Rectal smooth muscle tissue (tissue), 1 donor: Measurements from ENCODE around the gene MATR3.
A peak's percentile ranks its signal among the peaks of the same experiment; 100 is the strongest.

Experiments used
- H3K27ac ChIP-seq: one replicate; pipeline ENCODE4 v1.7.0; 2013; ENCODE audit warnings: low read depth, low read length, inconsistent platforms
- H3K27me3 ChIP-seq: one replicate; pipeline ENCODE4 v1.7.0; 2013; ENCODE audit warnings: low read length; ENCODE audit not compliant: control insufficient read depth, insufficient read depth
- H3K36me3 ChIP-seq: one replicate; pipeline ENCODE4 v1.7.0; 2013; ENCODE audit warnings: low read length; ENCODE audit not compliant: control insufficient read depth, insufficient read depth
- H3K4me1 ChIP-seq: one replicate; pipeline ENCODE4 v1.7.0; 2013; ENCODE audit warnings: low read length; ENCODE audit not compliant: control insufficient read depth, insufficient read depth
- H3K4me3 ChIP-seq: one replicate; pipeline ENCODE4 v1.7.0; 2013; ENCODE audit warnings: low read length
- H3K9ac ChIP-seq: one replicate; pipeline ENCODE4 v1.7.0; 2013; ENCODE audit warnings: low read length

Gene MATR3

GRCh38 chr5:139295346-139296057 is 2.0 kb downstream of the MATR3 start:
- H3K4me1 ChIP-seq = peaks cover 22% of the 10 kb centered on the region
- peak overlapping the region; percentile 99 for H3K27ac ChIP-seq
- no peaks in the 10 kb centered on the region for H3K27me3 ChIP-seq
- H3K9ac ChIP-seq = no peak overlapping the region
- H3K36me3 ChIP-seq = no peaks in the 10 kb centered on the region
- peak overlapping the region; percentile 70 for H3K4me3 ChIP-seq

GRCh38 chr5:139296198-139296597 is 2.7 kb downstream of the MATR3 start:
- Histone ChIP-seq H3K4me1 (peaks cover 22% of the 10 kb centered on the region), H3K27me3 (no peaks in the 10 kb centered on the region), H3K27ac (no peak overlapping the region), H3K4me3 (no peak overlapping the region), H3K9ac (no peak overlapping the region), H3K36me3 (no peaks in the 10 kb centered on the region)

DNA sequence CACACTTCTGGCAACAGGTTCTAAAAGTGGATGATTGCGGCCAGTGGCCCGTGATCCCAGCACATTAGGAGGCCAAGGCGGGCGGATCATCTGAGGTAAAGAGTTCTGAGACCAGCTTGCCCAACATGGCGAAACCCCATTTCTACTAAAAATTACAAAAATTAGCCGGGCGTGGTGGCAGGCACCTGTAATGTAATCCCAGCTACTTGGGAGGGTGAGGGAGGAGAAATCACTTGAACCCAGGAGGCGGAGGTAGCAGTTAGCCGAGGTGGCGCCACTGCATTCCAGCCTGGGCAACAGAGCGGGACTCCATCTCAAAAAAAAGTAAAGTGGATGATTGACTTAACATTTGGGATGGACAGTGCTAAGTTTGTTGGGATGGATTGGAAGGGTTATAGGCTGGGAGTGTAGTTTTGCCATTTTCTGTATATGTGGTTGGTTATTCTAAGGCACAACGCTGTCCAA is 3.4 kb downstream of the MATR3 start:
- Histone ChIP-seq H3K4me1 (peaks cover 22% of the 10 kb centered on the region), H3K27me3 (no peaks in the 10 kb centered on the region), H3K36me3 (no peaks in the 10 kb centered on the region), H3K27ac (no peak overlapping the region), H3K9ac (no peak overlapping the region), H3K4me3 (no peak overlapping the region)

GRCh38 chr5:139297439-139298133 is 4.0 kb downstream of the MATR3 start:
- Histone ChIP-seq H3K27me3 (no peaks in the 10 kb centered on the region), H3K27ac (no peak overlapping the region), H3K4me1 (peaks cover 22% of the 10 kb centered on the region), H3K36me3 (no peaks in the 10 kb centered on the region), H3K9ac (no peak overlapping the region), H3K4me3 (no peak overlapping the region)

GRCh38 chr5:139298242-139298641 is 4.7 kb downstream of the MATR3 start:
- Histone ChIP-seq H3K27me3 (no peaks in the 10 kb centered on the region), H3K9ac (no peak overlapping the region), H3K27ac (no peak overlapping the region), H3K36me3 (no peaks in the 10 kb centered on the region), H3K4me1 (peaks cover 22% of the 10 kb centered on the region), H3K4me3 (no peak overlapping the region)

DNA sequence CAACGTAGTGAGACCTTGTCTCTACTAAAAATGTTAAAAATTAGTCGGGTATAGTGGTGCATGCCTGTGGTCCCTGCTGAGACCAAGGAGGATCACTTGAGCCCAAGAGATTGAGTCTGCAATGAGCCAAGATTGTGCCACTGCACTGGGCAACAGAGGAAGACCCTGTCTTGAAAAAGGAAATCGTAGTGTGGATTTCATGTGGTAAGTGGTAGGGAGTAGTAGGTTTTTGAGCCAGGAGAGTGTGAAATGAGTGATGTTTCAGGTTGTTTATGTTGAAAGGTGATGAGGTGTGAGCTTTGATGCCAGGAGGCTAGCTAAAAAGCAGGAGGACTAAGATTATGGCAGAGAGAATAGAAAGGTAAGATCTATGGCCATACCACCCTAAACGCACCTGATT is 5.9 kb downstream of the MATR3 start:
- H3K4me1 ChIP-seq = peaks cover 22% of the 10 kb centered on the region
- H3K4me3 ChIP-seq = no peak overlapping the region

DNA sequence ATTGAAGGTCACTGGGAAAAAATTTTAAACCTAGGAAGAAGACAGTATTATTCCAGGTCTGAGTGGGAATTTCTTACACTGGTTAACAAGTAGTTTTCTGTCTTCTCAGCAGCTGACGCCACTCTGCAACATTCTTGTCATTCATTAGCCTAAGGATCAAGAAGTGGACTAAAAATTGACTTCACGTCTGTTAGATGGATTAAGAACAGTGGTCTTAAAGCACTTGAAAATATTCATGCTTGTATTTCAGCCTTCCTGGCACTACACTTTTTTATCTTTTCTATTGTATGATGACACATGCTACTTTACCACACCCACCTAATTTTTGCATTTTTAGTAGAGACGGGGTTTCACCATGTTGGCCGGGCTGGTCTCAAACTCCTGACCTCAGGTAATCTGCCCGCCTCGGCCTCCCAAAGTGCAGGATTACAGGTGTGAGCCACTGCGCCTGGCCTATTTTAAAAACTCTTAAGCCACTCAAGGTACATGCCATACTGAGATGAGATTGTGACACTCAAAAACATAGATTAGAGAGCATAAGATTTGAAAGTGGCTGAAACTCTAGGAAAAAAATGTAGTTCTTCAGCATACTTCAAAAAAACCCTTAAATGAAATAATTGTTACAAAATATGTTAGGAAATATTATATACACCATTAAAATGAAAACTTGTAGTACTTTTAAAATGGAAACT is 8.4 kb downstream of the MATR3 start:
- no peak overlapping the region for H3K27ac ChIP-seq
- H3K9ac ChIP-seq = no peak overlapping the region
- no peak overlapping the region for H3K4me3 ChIP-seq
- H3K4me1 ChIP-seq = peaks cover 21% of the 10 kb centered on the region
- no peaks in the 10 kb centered on the region for H3K27me3 ChIP-seq
- H3K36me3 ChIP-seq = no peaks in the 10 kb centered on the region

More for the DNA sequence above, 5.9 kb downstream of the MATR3 start:
- Histone ChIP-seq H3K27ac (no peak overlapping the region), H3K27me3 (no peaks in the 10 kb centered on the region), H3K9ac (no peak overlapping the region), H3K36me3 (no peaks in the 10 kb centered on the region)

DNA sequence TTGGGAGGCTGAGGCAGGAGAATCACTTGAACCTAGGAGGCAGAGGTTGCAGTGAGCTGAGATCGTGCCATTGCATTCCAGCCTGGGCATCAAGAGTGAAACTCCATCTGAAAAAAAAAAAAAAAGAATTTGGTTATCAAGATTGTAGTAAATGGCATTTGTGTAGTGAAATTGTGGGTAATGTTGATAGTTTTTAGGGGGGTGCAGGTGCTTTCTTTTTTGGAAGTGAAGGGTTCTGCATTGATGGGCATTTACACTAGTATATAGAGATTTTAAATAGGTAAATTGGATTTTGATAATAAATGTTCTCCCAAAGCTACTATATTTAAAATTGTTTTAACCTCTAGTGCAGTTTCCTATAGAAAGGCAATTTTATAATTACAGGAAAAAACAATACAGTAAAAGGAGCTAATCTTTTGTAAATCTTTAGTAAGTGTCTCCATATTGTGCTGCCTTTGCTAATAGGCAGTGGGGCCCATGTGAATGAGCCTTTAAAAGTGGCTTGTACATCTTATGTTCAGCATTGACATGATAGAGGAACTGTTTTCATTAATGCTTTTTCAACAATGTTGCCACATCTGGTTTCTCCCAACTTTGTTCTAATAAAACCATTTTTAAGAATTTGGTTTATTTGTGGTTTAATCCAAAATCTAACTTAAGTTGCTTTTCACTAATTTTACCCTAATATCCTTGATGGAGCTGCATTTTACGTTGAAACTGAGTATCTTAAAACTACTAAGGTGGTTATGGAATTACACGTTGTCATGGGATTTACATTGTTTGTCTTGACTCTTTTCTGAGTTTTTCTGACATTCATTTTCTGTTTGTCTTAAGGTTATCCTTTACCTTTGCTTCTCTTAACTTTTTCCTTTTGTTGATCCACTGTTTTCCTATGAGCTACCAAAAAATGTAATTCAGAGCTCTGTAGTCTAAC is 11.1 kb downstream of the MATR3 start:
- no peak overlapping the region for H3K9ac ChIP-seq
- H3K27ac ChIP-seq = no peak overlapping the region
- peaks cover 24% of the 10 kb centered on the region for H3K4me1 ChIP-seq
- H3K4me3 ChIP-seq = no peak overlapping the region
- no peaks in the 10 kb centered on the region for H3K36me3 ChIP-seq
- H3K27me3 ChIP-seq = no peaks in the 10 kb centered on the region

DNA sequence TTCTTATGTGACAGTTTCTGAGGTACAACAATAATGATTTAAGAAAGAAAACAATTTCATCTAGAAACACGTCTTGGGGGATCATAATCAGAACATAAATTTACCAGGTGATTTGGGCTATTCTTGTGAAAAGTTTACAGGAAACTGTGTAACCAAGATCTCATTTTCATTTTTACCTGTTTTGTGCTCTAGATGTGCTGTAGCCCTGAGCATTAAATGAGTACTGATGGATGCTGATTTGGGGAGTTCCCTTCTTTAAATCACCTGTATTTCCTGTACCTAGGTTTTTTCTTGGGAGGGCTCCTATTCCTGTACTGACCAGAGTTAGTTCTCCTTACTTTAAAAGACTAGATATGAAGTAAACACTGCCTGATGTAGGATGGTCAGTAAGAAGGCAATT is 12.7 kb downstream of the MATR3 start:
- Histone ChIP-seq H3K27ac (no peak overlapping the region), H3K9ac (no peak overlapping the region), H3K4me1 (peaks cover 24% of the 10 kb centered on the region), H3K27me3 (no peaks in the 10 kb centered on the region), H3K36me3 (no peaks in the 10 kb centered on the region), H3K4me3 (no peak overlapping the region)

- no peaks in the 10 kb centered on the region for H3K27me3 ChIP-seq
- H3K36me3 ChIP-seq = no peaks in the 10 kb centered on the region
- H3K4me1 ChIP-seq = peaks cover 26% of the 10 kb centered on the region
- no peak overlapping the region for H3K4me3 ChIP-seq
- H3K9ac ChIP-seq = no peak overlapping the region
- H3K27ac ChIP-seq = no peak overlapping the region
Measured at GRCh38 chr5:139306628-139307379, 13.3 kb downstream of the MATR3 start.

GRCh38 chr5:139308797-139309196 is 15.3 kb downstream of the MATR3 start:
- Histone ChIP-seq H3K4me1 (peaks cover 26% of the 10 kb centered on the region), H3K27me3 (no peaks in the 10 kb centered on the region), H3K9ac (no peak overlapping the region), H3K36me3 (no peaks in the 10 kb centered on the region), H3K4me3 (no peak overlapping the region), H3K27ac (no peak overlapping the region)
